ENCODE results near the gene FBXO48.
"Not testable (repeated sequence)": the region's sequence is repeated elsewhere in the genome, so short reads cannot be mapped to it uniquely, and the experiment has no call there.

The FBXO48 gene

GRCh38 chr2:68505603-68506159 lies 38.6 kb upstream of the FBXO48 start:
- no peak for DNase-seq (ENCODE audit: low read depth)
- H3K4me3 ChIP-seq (ENCODE audit: low read length): no peak overlapping the region
- TF ChIP-seq CTCF (conservative IDR thresholded peaks at IDR 0.05; ENCODE audit: low read depth, low read length): no peak

GRCh38 chr2:68501768-68502167 lies 34.7 kb upstream of the FBXO48 start:
- H3K4me3 ChIP-seq (ENCODE audit: low read length): no peak overlapping the region
- no peak for DNase-seq (ENCODE audit: low read depth)
- no peak for TF ChIP-seq CTCF (conservative IDR thresholded peaks at IDR 0.05; ENCODE audit: low read depth, low read length)

- DNase-seq (ENCODE audit: low read depth): no peak
- no peak for TF ChIP-seq CTCF (conservative IDR thresholded peaks at IDR 0.05; ENCODE audit: low read depth, low read length)
Measured at GRCh38 chr2:68500649-68501048, 33.6 kb upstream of the FBXO48 start.

GRCh38 chr2:68499133-68499532 lies 32.0 kb upstream of the FBXO48 start:
- no peak for DNase-seq (ENCODE audit: low read depth)
- H3K4me3 ChIP-seq (ENCODE audit: low read length): no peak overlapping the region
- TF ChIP-seq CTCF (conservative IDR thresholded peaks at IDR 0.05; ENCODE audit: low read depth, low read length): no peak

More at GRCh38 chr2:68500649-68501048, 33.6 kb upstream of the FBXO48 start:
- no peak overlapping the region for H3K4me3 ChIP-seq (ENCODE audit: low read length)

- no peak for TF ChIP-seq CTCF (conservative IDR thresholded peaks at IDR 0.05; ENCODE audit: low read depth, low read length)
- no peak for DNase-seq (ENCODE audit: low read depth)
- no peak overlapping the region for H3K4me3 ChIP-seq (ENCODE audit: low read length)
Measured at GRCh38 chr2:68491582-68491981, 24.5 kb upstream of the FBXO48 start.

GRCh38 chr2:68489282-68489681 lies 22.2 kb upstream of the FBXO48 start:
- no peak for DNase-seq (ENCODE audit: low read depth)
- no peak for TF ChIP-seq CTCF (conservative IDR thresholded peaks at IDR 0.05; ENCODE audit: low read depth, low read length)

GRCh38 chr2:68488605-68489004 lies 21.5 kb upstream of the FBXO48 start:
- H3K4me3 ChIP-seq (ENCODE audit: low read length); DNase-seq (ENCODE audit: low read depth): not testable (repeated sequence)

More at GRCh38 chr2:68489282-68489681, 22.2 kb upstream of the FBXO48 start:
- no peak overlapping the region for H3K4me3 ChIP-seq (ENCODE audit: low read length)
